Lung (tissue), 12 donors: ENCODE measurements around the gene CAPN2. TPM values are rescaled to one million over a fixed set of nuclear protein-coding genes. Genes with fewer than 3 reads are reported as not detected.

ENCODE experiments used
- ATAC-seq: fragments of 200-7000 bp; cut with Tn5 transposase; one replicate; pipeline ENCODE4 v1.9.1; 2020; ENCODE audit warnings: moderate number of reproducible peaks; ENCODE audit not compliant: insufficient read depth, low FRiP score
- DNase-seq, 3 donors: peaks; one replicate each; pipeline ENCODE4 v3.0.0-alpha.2; 2013 to 2017
- H3K27ac ChIP-seq, 2 donors: one replicate each; pipeline ENCODE4 v1.5.1; 2013; ENCODE audit warnings: mild to moderate bottlenecking in 2 of 2, moderate library complexity in 2 of 2, control low read depth in 1 of 2, inconsistent platforms in 1 of 2, low read depth in 1 of 2, low read length in 1 of 2
- H3K27me3 ChIP-seq, 3 donors: one replicate each; pipeline ENCODE4 v1.5.1; 2013; ENCODE audit warnings: low read length in 2 of 3; ENCODE audit not compliant: control insufficient read depth in 3 of 3, insufficient read depth in 3 of 3
- H3K36me3 ChIP-seq, 4 donors: one replicate each; pipeline ENCODE4 v1.5.1; 2013; ENCODE audit warnings: low read length in 4 of 4, mild to moderate bottlenecking in 1 of 4, moderate library complexity in 1 of 4; ENCODE audit not compliant: control insufficient read depth in 4 of 4, insufficient read depth in 4 of 4
- H3K4me1 ChIP-seq, 5 donors: one replicate each; pipeline ENCODE4 v1.5.1; 2013; ENCODE audit warnings: low read length in 5 of 5, mild to moderate bottlenecking in 2 of 5, moderate library complexity in 1 of 5; ENCODE audit not compliant: control insufficient read depth in 5 of 5, insufficient read depth in 5 of 5
- H3K4me3 ChIP-seq: one replicate; pipeline ENCODE4 v1.5.1; 2013; ENCODE audit warnings: mild to moderate bottlenecking, control low read depth, moderate library complexity
- H3K9ac ChIP-seq, 2 donors: one replicate each; pipeline ENCODE4 v1.5.1; 2013; ENCODE audit warnings: low read length in 2 of 2, control low read depth in 1 of 2; ENCODE audit not compliant: insufficient read depth in 1 of 2
- H3K9me3 ChIP-seq, 4 donors: one replicate each; pipeline ENCODE4 v1.5.1; 2013; ENCODE audit warnings: low read length in 3 of 4, mild to moderate bottlenecking in 1 of 4, moderate library complexity in 1 of 4; ENCODE audit not compliant: control insufficient read depth in 4 of 4, insufficient read depth in 3 of 4
- WGBS, 2 donors: extraction: QIAGEN DNeasy Blood & Tissue Kit; methylation state at CpG; one replicate each; pipeline ENCODE4 v1.1.7; 2013; 5-methylcytosine and 5-hydroxymethylcytosine counted together
- polyA plus RNA-seq, 2 donors: library from polyadenylated mRNA; stranded (reverse); fragments of 200-250 nt; gene quantifications; one replicate each; pipeline ENCODE4 v1.2.1, GENCODE V29; 2013
- total RNA-seq, 2 donors: library from RNA; depleted of rRNA in 1 of 2; stranded (reverse); fragments of >200 nt in 1 of 2; gene quantifications; one replicate each; pipeline ENCODE4 v1.2.1, GENCODE V29; 2014 to 2021
- TF ChIP-seq, protein P1 (sequence below): IDR thresholded peaks from 2 replicates; pipeline ENCODE4 v1.5.1; 2012; ENCODE audit warnings: mild to moderate bottlenecking; ENCODE audit errors: control extremely low read depth, extremely low read depth
- donor health status: control.
- donor health status: control.
- donor health status: Bipolar disorder and iron deficiency.
- donor health status: healthy.
- donor health status: DM: yes; HTN: yes; CAD: no.

Gene CAPN2
- total and polyA plus RNA-seq, 4 donors: 144 to 353 (median 168) TPM

- no peak overlapping the region for H3K4me3 ChIP-seq
- no peak for DNase-seq
- no peak overlapping the region for H3K9ac ChIP-seq
- 87 to 90% methylated on average over 3 of the region's 3 CpGs for WGBS, 2 donors
- H3K9me3 ChIP-seq: no peaks in the 10 kb centered on the region
- ATAC-seq: no peak
- H3K27me3 ChIP-seq: peaks cover 0 to 6% (median 0%) of the 10 kb centered on the region in 3 donors
- no peaks in the 10 kb centered on the region for H3K36me3 ChIP-seq
- no peak overlapping the region for H3K27ac ChIP-seq
- H3K4me1 ChIP-seq: no peaks in the 10 kb centered on the region
- TF ChIP-seq, protein P1, sequence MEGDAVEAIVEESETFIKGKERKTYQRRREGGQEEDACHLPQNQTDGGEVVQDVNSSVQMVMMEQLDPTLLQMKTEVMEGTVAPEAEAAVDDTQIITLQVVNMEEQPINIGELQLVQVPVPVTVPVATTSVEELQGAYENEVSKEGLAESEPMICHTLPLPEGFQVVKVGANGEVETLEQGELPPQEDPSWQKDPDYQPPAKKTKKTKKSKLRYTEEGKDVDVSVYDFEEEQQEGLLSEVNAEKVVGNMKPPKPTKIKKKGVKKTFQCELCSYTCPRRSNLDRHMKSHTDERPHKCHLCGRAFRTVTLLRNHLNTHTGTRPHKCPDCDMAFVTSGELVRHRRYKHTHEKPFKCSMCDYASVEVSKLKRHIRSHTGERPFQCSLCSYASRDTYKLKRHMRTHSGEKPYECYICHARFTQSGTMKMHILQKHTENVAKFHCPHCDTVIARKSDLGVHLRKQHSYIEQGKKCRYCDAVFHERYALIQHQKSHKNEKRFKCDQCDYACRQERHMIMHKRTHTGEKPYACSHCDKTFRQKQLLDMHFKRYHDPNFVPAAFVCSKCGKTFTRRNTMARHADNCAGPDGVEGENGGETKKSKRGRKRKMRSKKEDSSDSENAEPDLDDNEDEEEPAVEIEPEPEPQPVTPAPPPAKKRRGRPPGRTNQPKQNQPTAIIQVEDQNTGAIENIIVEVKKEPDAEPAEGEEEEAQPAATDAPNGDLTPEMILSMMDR: no peak
Observed at GRCh38 chr1:223684488-223684792, 27.9 kb upstream of the CAPN2 start.

GRCh38 chr1:223691121-223691520, 21.2 kb upstream of the CAPN2 start:
- Histone ChIP-seq H3K36me3 (no peaks in the 10 kb centered on the region), H3K9ac (no peak overlapping the region), H3K9me3 (no peaks in the 10 kb centered on the region), H3K4me1 (no peaks in the 10 kb centered on the region), H3K4me3 (no peak overlapping the region), H3K27me3 (no peaks in the 10 kb centered on the region), H3K27ac (no peak overlapping the region)
- DNase-seq (no peak), ATAC-seq (no peak)
- 75 to 88% methylated on average over 4 of the region's 4 CpGs for WGBS, 2 donors
- TF ChIP-seq, protein P1: no peak

GRCh38 chr1:223695014-223695548, 17.3 kb upstream of the CAPN2 start:
- H3K4me3 ChIP-seq: no peak overlapping the region
- no peak overlapping the region for H3K27ac ChIP-seq
- no peak overlapping the region for H3K9ac ChIP-seq
- no peaks in the 10 kb centered on the region for H3K9me3 ChIP-seq
- TF ChIP-seq, protein P1: no peak
- ATAC-seq: no peak
- WGBS, 2 donors: 74 to 78% methylated on average over 8 of the region's 8 CpGs
- no peaks in the 10 kb centered on the region for H3K36me3 ChIP-seq
- DNase-seq: no peak
- no peaks in the 10 kb centered on the region for H3K4me1 ChIP-seq
- no peaks in the 10 kb centered on the region for H3K27me3 ChIP-seq

DNA sequence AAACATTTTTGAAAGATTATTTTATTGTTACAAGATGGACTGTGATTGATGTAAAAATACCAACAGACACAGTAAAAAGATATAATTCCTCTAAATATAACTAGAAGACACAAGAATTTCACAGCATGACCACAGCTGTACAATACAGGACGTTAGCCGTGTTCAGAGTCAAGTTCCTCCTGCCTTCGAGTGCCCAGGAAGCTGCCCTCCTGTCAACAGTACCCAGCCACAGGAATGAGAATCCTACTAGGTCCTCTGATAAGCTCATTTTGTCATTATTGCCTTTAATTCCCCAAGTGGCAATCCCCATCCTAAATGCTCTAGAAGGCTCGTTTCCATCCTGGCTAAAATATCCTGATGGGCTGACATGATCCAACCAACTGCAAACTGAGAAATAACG, 16.4 kb upstream of the CAPN2 start:
- TF ChIP-seq, protein P1: no peak
- no peaks in the 10 kb centered on the region for H3K9me3 ChIP-seq
- no peak for DNase-seq
- peaks cover 0 to 9% (median 0%) of the 10 kb centered on the region in 5 donors for H3K4me1 ChIP-seq
- no peaks in the 10 kb centered on the region for H3K27me3 ChIP-seq
- no peaks in the 10 kb centered on the region for H3K36me3 ChIP-seq
- ATAC-seq: no peak
- H3K27ac ChIP-seq: no peak overlapping the region
- H3K9ac ChIP-seq: no peak overlapping the region
- H3K4me3 ChIP-seq: no peak overlapping the region
- WGBS, 2 donors: 46 to 47% methylated on average over 5 of the region's 5 CpGs
